Astrocyte of the cerebellum (primary cell): ENCODE measurements around the gene GPHN.

Experiments
- DNase-seq: peaks from one replicate; pipeline ENCODE4 v3.0.0-alpha.2; 2011; ENCODE audit warnings: low read depth
- H3K4me3 ChIP-seq: 2 replicates; pipeline ENCODE4 v1.5.1; 2011; ENCODE audit warnings: mild to moderate bottlenecking, low read depth, low read length, moderate library complexity
- in situ Hi-C: cut with HindIII; loops from 2 replicates; pipeline ENCODE4 v1.10.0; 2017; ENCODE audit warnings: low sequenced_read_pairs
- TF ChIP-seq, protein P1 (sequence below): IDR thresholded peaks from 2 replicates; pipeline ENCODE4 v1.5.1; 2012; ENCODE audit warnings: low read length, low read depth, moderate library complexity, mild to moderate bottlenecking; ENCODE audit errors: missing control alignments

Gene GPHN

GRCh38 chr14:66636240-66636639, 128.3 kb downstream of the GPHN start:
- no peak for DNase-seq
- in situ Hi-C loops: no loop called here
- no peak overlapping the region for H3K4me3 ChIP-seq
- TF ChIP-seq, protein P1, sequence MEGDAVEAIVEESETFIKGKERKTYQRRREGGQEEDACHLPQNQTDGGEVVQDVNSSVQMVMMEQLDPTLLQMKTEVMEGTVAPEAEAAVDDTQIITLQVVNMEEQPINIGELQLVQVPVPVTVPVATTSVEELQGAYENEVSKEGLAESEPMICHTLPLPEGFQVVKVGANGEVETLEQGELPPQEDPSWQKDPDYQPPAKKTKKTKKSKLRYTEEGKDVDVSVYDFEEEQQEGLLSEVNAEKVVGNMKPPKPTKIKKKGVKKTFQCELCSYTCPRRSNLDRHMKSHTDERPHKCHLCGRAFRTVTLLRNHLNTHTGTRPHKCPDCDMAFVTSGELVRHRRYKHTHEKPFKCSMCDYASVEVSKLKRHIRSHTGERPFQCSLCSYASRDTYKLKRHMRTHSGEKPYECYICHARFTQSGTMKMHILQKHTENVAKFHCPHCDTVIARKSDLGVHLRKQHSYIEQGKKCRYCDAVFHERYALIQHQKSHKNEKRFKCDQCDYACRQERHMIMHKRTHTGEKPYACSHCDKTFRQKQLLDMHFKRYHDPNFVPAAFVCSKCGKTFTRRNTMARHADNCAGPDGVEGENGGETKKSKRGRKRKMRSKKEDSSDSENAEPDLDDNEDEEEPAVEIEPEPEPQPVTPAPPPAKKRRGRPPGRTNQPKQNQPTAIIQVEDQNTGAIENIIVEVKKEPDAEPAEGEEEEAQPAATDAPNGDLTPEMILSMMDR: no peak

GRCh38 chr14:66638689-66639088, 130.7 kb downstream of the GPHN start:
- no peak for DNase-seq
- TF ChIP-seq, protein P1: no peak
- in situ Hi-C loops: no loop called here
- H3K4me3 ChIP-seq: no peak overlapping the region

DNA sequence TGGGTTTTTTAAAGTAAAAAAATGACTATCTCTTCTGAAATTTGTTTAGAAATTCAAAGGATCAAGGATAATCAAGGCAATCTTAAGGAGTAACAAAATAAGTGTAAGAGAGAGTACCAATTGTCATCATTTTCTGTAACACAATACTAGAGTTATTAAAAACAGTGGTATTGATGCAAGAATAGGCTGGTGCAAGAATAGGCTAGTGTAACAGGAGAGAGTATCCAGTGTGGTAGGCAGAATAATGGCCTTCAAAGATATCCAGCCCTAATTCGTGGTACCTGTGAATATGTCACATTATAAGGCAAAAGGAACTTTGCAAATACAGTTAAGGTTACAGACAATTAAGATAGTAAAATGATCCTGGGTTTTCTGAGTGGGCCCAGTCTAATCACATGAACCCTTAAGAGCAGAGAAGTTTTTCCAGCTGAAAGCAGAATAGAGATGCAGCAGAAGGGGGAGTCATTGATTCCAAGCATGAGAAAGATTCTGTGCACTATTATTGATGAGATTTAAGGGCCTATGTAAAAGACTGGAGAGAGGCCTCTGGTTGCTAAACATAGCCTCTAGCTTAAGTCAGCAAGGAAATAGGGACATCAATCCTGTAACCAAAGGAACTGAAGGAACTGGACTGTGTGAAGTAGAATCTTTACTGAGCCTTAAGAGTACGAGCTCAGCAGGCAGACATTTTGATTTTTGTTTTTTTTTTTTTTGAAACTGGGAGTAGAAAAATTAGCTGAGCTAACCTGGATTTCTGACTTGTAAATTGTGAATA, 134.1 kb downstream of the GPHN start:
- in situ Hi-C loops: no loop called here
- H3K4me3 ChIP-seq: no peak overlapping the region
- no peak for DNase-seq
- TF ChIP-seq, protein P1: no peak

DNA sequence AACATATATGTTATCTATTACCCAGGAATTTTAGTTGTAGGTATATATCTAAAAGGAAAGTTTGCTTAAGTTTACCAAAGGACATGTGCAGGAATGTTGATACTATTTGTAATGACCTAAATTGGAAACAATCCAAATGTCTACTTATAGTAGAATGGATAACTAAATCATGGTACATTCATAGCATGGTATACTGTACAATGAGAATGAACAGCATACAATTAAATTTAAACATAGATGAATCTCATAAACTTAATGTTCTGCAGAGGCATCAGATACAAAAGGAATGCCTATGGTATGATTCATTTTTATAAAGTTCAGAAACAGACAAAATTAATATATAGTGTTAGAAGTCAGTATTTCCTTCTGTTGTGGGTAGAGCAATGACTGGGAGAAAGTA, 135.4 kb downstream of the GPHN start:
- in situ Hi-C loops: no loop called here
- no peak for DNase-seq
- no peak overlapping the region for H3K4me3 ChIP-seq
- TF ChIP-seq, protein P1: no peak

DNA sequence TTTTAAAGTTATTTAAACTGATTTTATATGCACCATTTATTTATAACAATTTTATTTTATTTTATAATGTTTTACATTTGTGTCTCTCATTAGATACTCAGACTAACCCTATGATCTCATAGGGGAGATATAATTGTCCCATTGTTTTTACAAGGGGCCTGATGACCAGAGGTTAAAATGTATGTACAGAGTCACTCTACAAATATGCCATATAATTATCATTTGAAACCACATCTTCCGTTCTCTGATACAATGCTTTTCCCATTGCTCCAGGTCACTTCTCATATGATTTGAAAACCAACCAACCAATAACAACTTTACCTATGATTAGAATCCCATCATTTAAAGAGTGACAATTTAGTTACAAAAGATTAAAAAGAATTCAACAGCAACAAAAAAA, 137.8 kb downstream of the GPHN start:
- TF ChIP-seq, protein P1: no peak
- no peak overlapping the region for H3K4me3 ChIP-seq
- in situ Hi-C loops: loop anchor here (5.0 kb wide), 1 partner anchor 87 kb away; no protein-coding TSS in a partner anchor
- DNase-seq: no peak

DNA sequence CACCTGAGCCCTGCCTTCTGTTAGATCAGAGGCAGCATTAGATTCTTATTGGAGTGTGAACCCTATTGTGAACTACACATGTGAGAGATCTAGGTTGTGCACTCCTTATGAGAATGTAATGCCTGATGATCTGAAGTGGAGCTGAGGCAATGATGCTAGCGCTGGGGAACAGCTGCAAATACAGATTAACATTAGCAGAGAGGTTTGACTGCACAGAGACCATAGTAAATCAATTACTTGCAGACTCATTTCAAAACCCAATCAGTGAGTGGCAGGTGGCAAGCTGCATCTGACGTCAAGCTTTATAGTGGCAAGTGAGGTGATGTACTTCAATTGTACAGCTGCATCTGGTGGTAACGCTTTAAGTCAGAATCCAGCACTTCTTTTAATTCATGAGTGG, 141.6 kb downstream of the GPHN start:
- no peak for DNase-seq
- no peak overlapping the region for H3K4me3 ChIP-seq
- in situ Hi-C loops: loop anchor here (5.0 kb wide), 1 partner anchor 83 kb away; no protein-coding TSS in a partner anchor
- TF ChIP-seq, protein P1: no peak
